ENCODE data around the gene DEGS1. TPM values are rescaled to one million over a fixed set of nuclear protein-coding genes. Genes with fewer than 3 reads are reported as not detected.

DEGS1 gene
- total RNA-seq, 1 donor from 2014 or later, result 60.0 TPM

- H3K9me3 Mint-ChIP-seq (ENCODE audit: unreplicated experiment), result no peaks in the 10 kb centered on the region
- H3K36me3 Mint-ChIP-seq (ENCODE audit: unreplicated experiment), result no peaks in the 10 kb centered on the region
- no peak overlapping the region for H3K4me3 Mint-ChIP-seq (ENCODE audit: unreplicated experiment)
- H3K27me3 Mint-ChIP-seq (ENCODE audit: unreplicated experiment), result no peaks in the 10 kb centered on the region
- no peak overlapping the region for H3K27ac Mint-ChIP-seq (ENCODE audit: unreplicated experiment)
- DNase-seq, result no peak
- TF ChIP-seq CTCF (IDR thresholded peaks at IDR 0.05; ENCODE audit: partially characterized antibody, unreplicated experiment), result no peak
- no peaks in the 10 kb centered on the region for H3K4me1 Mint-ChIP-seq (ENCODE audit: low read depth, unreplicated experiment)
Measured at GRCh38 chr1:224234017-224234416, 51.0 kb downstream of the DEGS1 start.

GRCh38 chr1:224235813-224236493 is 52.9 kb downstream of the DEGS1 start:
- no peak for DNase-seq
- Mint-ChIP-seq H3K9me3 (ENCODE audit: unreplicated experiment) (no peaks in the 10 kb centered on the region), H3K27me3 (ENCODE audit: unreplicated experiment) (no peaks in the 10 kb centered on the region), H3K27ac (ENCODE audit: unreplicated experiment) (no peak overlapping the region), H3K4me1 (ENCODE audit: low read depth, unreplicated experiment) (no peaks in the 10 kb centered on the region), H3K4me3 (ENCODE audit: unreplicated experiment) (no peak overlapping the region), H3K36me3 (ENCODE audit: unreplicated experiment) (no peaks in the 10 kb centered on the region)
- TF ChIP-seq CTCF (IDR thresholded peaks at IDR 0.05; ENCODE audit: partially characterized antibody, unreplicated experiment), result no peak

GRCh38 chr1:224237119-224237881 is 54.3 kb downstream of the DEGS1 start:
- H3K27ac Mint-ChIP-seq (ENCODE audit: unreplicated experiment), result no peak overlapping the region
- H3K9me3 Mint-ChIP-seq (ENCODE audit: unreplicated experiment), result no peaks in the 10 kb centered on the region
- H3K4me1 Mint-ChIP-seq (ENCODE audit: low read depth, unreplicated experiment), result no peaks in the 10 kb centered on the region
- no peaks in the 10 kb centered on the region for H3K27me3 Mint-ChIP-seq (ENCODE audit: unreplicated experiment)
- H3K4me3 Mint-ChIP-seq (ENCODE audit: unreplicated experiment), result no peak overlapping the region
- TF ChIP-seq CTCF (IDR thresholded peaks at IDR 0.05; ENCODE audit: partially characterized antibody, unreplicated experiment), result no peak
- H3K36me3 Mint-ChIP-seq (ENCODE audit: unreplicated experiment), result no peaks in the 10 kb centered on the region
- DNase-seq, result no peak

- H3K27ac Mint-ChIP-seq (ENCODE audit: unreplicated experiment), result no peak overlapping the region
- no peak for DNase-seq
- no peaks in the 10 kb centered on the region for H3K27me3 Mint-ChIP-seq (ENCODE audit: unreplicated experiment)
- no peaks in the 10 kb centered on the region for H3K4me1 Mint-ChIP-seq (ENCODE audit: low read depth, unreplicated experiment)
- no peak for TF ChIP-seq CTCF (IDR thresholded peaks at IDR 0.05; ENCODE audit: partially characterized antibody, unreplicated experiment)
- no peak overlapping the region for H3K4me3 Mint-ChIP-seq (ENCODE audit: unreplicated experiment)
- H3K9me3 Mint-ChIP-seq (ENCODE audit: unreplicated experiment), result no peaks in the 10 kb centered on the region
- H3K36me3 Mint-ChIP-seq (ENCODE audit: unreplicated experiment), result no peaks in the 10 kb centered on the region
Measured at GRCh38 chr1:224238212-224238611, 55.2 kb downstream of the DEGS1 start.

GRCh38 chr1:224238756-224239155 is 55.7 kb downstream of the DEGS1 start:
- no peaks in the 10 kb centered on the region for H3K9me3 Mint-ChIP-seq (ENCODE audit: unreplicated experiment)
- H3K4me3 Mint-ChIP-seq (ENCODE audit: unreplicated experiment), result no peak overlapping the region
- no peak for DNase-seq
- TF ChIP-seq CTCF (IDR thresholded peaks at IDR 0.05; ENCODE audit: partially characterized antibody, unreplicated experiment), result no peak
- H3K36me3 Mint-ChIP-seq (ENCODE audit: unreplicated experiment), result no peaks in the 10 kb centered on the region
- no peaks in the 10 kb centered on the region for H3K27me3 Mint-ChIP-seq (ENCODE audit: unreplicated experiment)
- no peak overlapping the region for H3K27ac Mint-ChIP-seq (ENCODE audit: unreplicated experiment)
- H3K4me1 Mint-ChIP-seq (ENCODE audit: low read depth, unreplicated experiment), result no peaks in the 10 kb centered on the region
